GM19324 (cell line): Measurements from ENCODE around the gene ALDOA.
A peak's percentile ranks its signal among the peaks of the same experiment; 100 is the strongest.

Source experiments
- ATAC-seq: cut with Tn5 transposase; IDR thresholded peaks from one replicate; pipeline ENCODE4 v1.9.1; 2021; ENCODE audit warnings: mild to moderate bottlenecking, moderate library complexity; ENCODE audit not compliant: unreplicated experiment, low FRiP score

ALDOA gene

GRCh38 chr16:30068333-30068732 is 2.8 kb downstream of the ALDOA start:
- ATAC-seq: no peak

DNA sequence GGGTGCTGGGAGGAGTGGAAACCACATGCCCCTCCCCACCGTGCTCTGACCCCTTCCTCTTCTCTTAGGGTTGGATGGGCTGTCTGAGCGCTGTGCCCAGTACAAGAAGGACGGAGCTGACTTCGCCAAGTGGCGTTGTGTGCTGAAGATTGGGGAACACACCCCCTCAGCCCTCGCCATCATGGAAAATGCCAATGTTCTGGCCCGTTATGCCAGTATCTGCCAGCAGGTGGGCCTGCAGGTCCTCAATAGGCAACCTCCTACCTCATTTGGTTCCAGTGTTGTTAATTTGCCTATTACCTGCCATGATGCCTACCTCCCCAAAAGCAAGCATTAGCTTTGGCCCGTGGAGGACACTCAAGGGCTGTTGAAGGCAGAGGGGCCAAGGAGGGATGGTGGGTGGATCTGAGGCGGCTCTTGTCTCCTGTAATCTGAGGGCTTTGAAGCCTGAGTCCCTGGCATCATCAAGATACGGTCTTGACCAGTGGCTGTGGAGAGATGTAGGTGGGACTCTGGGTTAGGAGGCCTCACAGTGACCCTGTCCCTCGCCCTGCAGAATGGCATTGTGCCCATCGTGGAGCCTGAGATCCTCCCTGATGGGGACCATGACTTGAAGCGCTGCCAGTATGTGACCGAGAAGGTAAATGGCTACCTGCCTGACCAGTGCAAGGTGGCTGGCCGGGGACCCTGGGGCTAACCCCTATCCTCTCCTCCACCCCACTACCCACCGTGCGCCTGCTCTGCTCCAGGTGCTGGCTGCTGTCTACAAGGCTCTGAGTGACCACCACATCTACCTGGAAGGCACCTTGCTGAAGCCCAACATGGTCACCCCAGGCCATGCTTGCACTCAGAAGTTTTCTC is 3.4 kb downstream of the ALDOA start:
- no peak for ATAC-seq

GRCh38 chr16:30069611-30070462 is 4.3 kb downstream of the ALDOA start:
- ATAC-seq: no peak

GRCh38 chr16:30070490-30070889 is 4.9 kb downstream of the ALDOA start:
- ATAC-seq: no peak

DNA sequence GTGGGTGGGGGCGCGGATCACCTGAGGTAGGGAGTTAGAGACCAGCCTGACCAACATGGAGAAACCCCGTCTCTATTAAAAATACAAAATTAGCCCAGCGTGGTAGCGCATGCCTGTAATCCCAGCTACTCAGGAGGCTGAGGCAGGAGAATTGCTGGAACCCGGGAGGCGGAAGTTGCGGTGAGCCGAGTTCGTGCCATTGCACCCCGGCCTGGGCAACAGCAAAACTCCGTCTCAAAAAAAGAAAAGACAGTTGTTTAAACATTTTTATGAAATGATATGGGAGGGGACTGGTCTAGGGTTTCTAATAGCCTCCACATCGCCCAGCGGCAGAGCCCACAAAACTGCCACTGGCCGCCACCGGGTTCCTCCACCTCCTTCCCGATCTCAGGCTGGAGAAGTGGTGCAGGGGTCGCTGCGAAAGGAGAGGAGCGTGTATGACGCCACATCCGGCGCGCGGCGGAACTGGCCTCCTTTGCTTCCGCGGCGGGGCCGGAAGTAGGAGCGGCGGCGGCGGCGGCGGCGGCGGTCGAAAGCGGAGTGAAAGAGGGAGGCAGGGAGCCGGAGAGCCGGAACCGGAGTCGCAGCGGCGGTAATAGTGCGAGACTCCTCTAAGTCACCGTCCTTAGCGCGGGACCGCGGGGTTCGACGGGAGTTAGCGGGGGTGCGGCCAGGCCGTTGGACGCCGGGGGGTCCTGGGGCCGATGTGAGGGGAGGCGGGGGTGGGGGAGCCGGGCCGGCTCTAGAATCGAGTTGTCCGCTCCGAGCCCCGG is 10.1 kb downstream of the ALDOA start, which contains the start of gene PPP4C:
Gene PPP4C, plus strand, starts transcription at position 492 of the 773 bp plus-strand sequence. CDS start 384 bp downstream, outside the sequence.
- peak; percentile 87 for ATAC-seq

DNA sequence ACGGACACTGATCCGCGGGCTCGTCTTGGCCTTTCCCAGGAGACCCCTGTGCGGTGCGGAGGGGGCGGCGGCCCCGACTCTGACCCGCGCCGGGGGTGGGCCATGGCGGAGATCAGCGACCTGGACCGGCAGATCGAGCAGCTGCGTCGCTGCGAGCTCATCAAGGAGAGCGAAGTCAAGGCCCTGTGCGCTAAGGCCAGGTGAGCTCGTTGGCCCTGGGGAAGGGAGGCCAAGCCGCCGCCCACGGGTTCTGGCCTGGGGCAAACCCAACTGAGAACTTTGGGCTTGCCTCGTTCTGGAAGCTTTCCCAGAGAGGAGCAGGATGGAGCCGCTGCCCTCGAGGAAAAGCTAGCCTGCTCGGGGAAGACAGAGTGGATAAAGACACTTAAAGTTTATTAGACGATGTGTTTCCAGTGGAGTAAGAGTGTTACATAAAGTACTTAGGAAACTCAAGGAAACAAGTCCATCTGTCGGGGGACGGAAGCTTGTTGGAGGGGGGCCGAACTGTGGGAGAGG is 10.8 kb downstream of the ALDOA start:
- no peak for ATAC-seq

GRCh38 chr16:30077656-30078055 is 12.1 kb downstream of the ALDOA start:
- no peak for ATAC-seq

GRCh38 chr16:30078744-30079143 is 13.2 kb downstream of the ALDOA start:
- no peak for ATAC-seq

GRCh38 chr16:30079480-30079879 is 13.9 kb downstream of the ALDOA start:
- no peak for ATAC-seq

DNA sequence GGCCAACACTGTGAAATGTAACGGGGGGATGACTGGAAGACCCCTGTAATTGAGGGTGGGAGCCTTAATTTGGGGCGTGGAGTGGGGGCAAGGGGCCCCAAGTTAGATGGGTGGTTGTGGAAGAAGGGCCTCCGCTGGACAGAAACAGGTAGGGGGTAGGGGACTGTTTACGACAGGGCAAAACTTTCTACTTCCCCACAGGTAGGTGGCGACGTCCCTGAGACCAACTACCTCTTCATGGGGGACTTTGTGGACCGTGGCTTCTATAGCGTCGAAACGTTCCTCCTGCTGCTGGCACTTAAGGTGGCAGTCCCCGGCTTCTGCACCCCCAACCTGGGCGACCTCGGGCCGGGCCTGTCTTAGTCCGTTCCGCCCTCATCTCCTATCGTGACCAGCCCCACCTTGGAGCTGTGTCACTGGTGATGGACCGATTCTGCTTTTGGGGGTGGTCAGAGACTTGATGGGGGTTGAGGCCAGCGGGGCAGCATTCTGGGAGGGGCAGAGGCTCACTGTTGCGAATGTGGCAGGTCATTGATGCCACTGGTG is 17.1 kb downstream of the ALDOA start:
- no peak for ATAC-seq

DNA sequence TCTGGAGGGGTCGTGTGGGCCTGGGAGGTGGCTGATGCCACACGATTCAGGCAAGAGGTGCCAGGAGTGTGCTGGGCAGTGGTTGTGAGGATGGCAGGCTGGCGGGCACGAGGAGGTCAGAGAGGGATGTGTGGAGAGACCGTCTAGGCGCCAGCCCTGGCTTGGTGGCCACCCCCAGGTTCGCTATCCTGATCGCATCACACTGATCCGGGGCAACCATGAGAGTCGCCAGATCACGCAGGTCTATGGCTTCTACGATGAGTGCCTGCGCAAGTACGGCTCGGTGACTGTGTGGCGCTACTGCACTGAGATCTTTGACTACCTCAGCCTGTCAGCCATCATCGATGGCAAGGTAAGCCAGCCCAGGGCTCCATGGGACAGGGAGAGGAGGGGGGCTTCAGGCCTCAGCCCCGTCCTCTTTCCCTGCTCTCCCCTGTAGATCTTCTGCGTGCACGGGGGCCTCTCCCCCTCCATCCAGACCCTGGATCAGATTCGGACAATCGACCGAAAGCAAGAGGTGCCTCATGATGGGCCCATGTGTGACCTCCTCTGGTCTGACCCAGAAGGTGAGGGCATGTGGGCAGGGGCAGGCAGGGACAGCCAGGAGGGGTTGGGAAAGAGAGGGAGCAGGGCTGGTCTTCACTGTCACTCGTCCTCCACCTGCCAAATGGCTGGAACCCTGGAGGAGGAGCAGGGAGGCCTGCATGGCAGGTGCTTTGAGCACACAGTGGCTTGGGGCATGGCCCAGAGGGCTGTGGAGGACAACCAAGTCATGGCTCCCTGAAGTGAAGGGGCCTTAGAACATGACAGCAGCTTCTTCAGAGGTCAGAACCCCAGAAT is 17.9 kb downstream of the ALDOA start:
- ATAC-seq: no peak

GRCh38 chr16:30084096-30084815 is 18.7 kb downstream of the ALDOA start:
- no peak for ATAC-seq

DNA sequence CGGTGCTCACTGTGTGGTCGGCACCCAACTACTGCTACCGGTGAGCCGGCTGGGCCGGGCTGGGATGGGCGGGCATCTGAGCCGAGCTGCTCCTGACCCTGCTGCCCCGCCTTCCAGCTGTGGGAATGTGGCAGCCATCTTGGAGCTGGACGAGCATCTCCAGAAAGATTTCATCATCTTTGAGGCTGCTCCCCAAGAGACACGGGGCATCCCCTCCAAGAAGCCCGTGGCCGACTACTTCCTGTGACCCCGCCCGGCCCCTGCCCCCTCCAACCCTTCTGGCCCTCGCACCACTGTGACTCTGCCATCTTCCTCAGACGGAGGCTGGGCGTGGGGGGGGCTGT is 19.2 kb downstream of the ALDOA start:
- no peak for ATAC-seq

DNA sequence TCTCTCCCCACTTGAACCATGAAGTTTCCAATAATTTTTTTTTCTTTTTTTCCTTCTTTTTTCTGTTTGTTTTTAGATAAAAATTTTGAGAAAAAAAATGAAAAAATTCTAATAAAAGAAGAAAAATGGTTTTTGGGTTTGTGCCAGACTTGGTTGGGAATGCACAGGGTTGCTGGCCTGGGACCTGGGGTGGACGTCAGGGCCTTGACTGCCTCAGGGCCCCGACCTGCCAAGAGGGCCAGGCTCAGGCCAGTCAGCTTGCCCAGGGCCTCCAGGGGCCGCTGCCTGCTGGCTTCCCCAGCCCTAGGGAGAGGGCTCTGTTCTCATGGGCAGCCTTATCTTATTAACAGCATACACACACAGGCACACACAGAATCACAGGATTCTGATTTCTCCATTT is 19.7 kb downstream of the ALDOA start:
- no peak for ATAC-seq

- ATAC-seq: no peak
Observed at GRCh38 chr16:30085820-30086219, 20.3 kb downstream of the ALDOA start.

GRCh38 chr16:30086291-30087140 is 21.0 kb downstream of the ALDOA start:
- no peak for ATAC-seq

GRCh38 chr16:30087181-30087898 is 21.8 kb downstream of the ALDOA start:
- no peak for ATAC-seq
